ENCODE results near the gene TM9SF4. TPM values are rescaled to one million over a fixed set of nuclear protein-coding genes. Genes with fewer than 3 reads are reported as not detected.

The TM9SF4 gene
- total RNA-seq, 1 donor from 2014 or later, result 76.8 TPM

DNA sequence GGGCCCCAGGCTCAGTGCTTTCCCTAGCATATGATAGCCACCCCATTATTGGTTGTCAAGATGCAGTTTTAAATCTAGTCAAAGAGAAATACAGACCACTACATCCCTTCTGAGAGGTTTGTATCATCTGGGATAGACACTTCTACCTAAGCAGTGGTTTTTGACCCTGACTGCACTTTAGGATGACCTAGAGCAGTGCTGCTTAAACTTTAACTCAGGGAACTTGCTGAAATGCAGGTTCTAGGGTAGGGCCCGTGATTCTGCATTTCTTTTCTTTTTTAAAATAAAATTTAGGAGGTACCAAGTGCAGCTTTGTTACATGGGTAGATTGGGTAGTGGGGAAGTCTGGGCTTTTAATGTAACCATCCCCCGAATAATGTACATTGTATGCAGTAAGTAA, 18.7 kb downstream of the TM9SF4 start:
- Mint-ChIP-seq H3K9me3 (peaks cover 2% of the 10 kb centered on the region), H3K27me3 (ENCODE audit: low read depth) (no peaks in the 10 kb centered on the region), H3K27ac (ENCODE audit: unreplicated experiment) (no peak overlapping the region), H3K36me3 (ENCODE audit: low read depth) (peaks cover 15% of the 10 kb centered on the region), H3K4me3 (no peak overlapping the region), H3K4me1 (peaks cover 9% of the 10 kb centered on the region)
- DNase-seq (ENCODE audit: low read depth, low spot score), result no peak
- TF ChIP-seq, protein P1, sequence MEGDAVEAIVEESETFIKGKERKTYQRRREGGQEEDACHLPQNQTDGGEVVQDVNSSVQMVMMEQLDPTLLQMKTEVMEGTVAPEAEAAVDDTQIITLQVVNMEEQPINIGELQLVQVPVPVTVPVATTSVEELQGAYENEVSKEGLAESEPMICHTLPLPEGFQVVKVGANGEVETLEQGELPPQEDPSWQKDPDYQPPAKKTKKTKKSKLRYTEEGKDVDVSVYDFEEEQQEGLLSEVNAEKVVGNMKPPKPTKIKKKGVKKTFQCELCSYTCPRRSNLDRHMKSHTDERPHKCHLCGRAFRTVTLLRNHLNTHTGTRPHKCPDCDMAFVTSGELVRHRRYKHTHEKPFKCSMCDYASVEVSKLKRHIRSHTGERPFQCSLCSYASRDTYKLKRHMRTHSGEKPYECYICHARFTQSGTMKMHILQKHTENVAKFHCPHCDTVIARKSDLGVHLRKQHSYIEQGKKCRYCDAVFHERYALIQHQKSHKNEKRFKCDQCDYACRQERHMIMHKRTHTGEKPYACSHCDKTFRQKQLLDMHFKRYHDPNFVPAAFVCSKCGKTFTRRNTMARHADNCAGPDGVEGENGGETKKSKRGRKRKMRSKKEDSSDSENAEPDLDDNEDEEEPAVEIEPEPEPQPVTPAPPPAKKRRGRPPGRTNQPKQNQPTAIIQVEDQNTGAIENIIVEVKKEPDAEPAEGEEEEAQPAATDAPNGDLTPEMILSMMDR (conservative IDR thresholded peaks at IDR 0.05), result no peak

DNA sequence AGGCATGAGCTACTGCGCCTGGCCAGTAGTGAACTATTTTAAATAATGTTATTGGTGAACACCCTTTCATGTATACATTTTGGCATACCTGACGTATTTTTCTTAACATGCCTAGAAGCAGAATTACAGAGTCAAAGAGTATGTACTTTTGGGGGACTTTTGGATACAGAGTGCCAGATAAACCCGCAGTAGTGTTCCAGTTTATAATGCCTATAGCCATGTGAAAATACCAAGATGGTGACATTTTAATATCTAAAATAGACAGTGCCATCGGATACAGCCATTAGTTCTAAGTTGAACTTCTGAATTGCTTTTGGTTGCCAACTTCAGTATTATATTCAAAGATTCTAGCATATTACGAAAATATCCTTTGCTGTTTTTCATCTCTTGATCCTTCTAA, 20.3 kb downstream of the TM9SF4 start:
- no peak for DNase-seq (ENCODE audit: low read depth, low spot score)
- H3K36me3 Mint-ChIP-seq (ENCODE audit: low read depth), result peaks cover 7% of the 10 kb centered on the region
- H3K27ac Mint-ChIP-seq (ENCODE audit: unreplicated experiment), result no peak overlapping the region
- no peak overlapping the region for H3K4me3 Mint-ChIP-seq
- no peaks in the 10 kb centered on the region for H3K9me3 Mint-ChIP-seq
- TF ChIP-seq, protein P1 (conservative IDR thresholded peaks at IDR 0.05), result no peak
- no peaks in the 10 kb centered on the region for H3K27me3 Mint-ChIP-seq (ENCODE audit: low read depth)
- peaks cover 9% of the 10 kb centered on the region for H3K4me1 Mint-ChIP-seq

DNA sequence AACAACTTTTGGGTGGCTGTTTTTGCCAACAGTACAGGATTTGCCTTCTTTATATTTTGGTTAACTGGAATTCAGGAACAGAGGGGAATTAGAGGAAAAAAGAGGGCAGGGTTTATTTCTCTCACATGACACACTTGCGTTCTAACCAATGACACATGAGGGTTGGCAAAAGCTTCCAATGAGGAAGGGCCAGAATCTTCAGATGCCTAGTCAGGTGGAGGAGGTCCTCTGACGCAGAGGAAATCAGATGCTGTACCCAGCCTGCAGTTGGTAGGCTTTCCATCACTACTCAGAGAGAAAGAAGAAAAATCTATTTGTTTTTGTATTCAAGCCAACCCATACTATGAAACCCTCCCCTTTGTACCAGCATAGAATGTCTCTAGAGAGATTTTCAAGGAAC, 20.8 kb downstream of the TM9SF4 start:
- DNase-seq (ENCODE audit: low read depth, low spot score), result no peak
- TF ChIP-seq, protein P1 (conservative IDR thresholded peaks at IDR 0.05), result no peak
- H3K27ac Mint-ChIP-seq (ENCODE audit: unreplicated experiment), result no peak overlapping the region
- peaks cover 5% of the 10 kb centered on the region for H3K36me3 Mint-ChIP-seq (ENCODE audit: low read depth)
- H3K4me3 Mint-ChIP-seq, result no peak overlapping the region
- H3K9me3 Mint-ChIP-seq, result no peaks in the 10 kb centered on the region
- peaks cover 9% of the 10 kb centered on the region for H3K4me1 Mint-ChIP-seq
- no peaks in the 10 kb centered on the region for H3K27me3 Mint-ChIP-seq (ENCODE audit: low read depth)

DNA sequence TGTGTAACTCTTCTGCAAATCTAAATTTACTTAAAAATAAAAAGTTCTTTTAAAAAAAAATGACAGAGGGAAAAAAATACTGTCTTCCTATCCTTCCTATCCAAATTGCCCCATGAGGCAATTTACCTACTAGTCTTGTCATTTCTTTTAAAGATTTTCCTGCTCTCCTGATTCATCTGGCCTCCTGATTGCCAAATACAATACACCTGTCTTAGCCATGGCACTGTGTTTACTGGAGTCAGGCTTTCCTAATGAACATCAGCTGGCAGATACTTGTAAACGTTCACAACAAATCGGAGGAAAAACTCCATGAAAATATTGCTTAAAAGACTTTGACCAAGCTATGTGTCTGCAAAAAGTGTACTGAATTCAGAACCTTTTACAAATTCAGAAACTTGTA, 21.5 kb downstream of the TM9SF4 start:
- TF ChIP-seq, protein P1 (conservative IDR thresholded peaks at IDR 0.05), result no peak
- no peak for DNase-seq (ENCODE audit: low read depth, low spot score)
- Mint-ChIP-seq H3K9me3 (no peaks in the 10 kb centered on the region), H3K4me1 (peaks cover 9% of the 10 kb centered on the region), H3K27ac (ENCODE audit: unreplicated experiment) (no peak overlapping the region), H3K4me3 (no peak overlapping the region), H3K27me3 (ENCODE audit: low read depth) (no peaks in the 10 kb centered on the region), H3K36me3 (ENCODE audit: low read depth) (peaks cover 5% of the 10 kb centered on the region)

DNA sequence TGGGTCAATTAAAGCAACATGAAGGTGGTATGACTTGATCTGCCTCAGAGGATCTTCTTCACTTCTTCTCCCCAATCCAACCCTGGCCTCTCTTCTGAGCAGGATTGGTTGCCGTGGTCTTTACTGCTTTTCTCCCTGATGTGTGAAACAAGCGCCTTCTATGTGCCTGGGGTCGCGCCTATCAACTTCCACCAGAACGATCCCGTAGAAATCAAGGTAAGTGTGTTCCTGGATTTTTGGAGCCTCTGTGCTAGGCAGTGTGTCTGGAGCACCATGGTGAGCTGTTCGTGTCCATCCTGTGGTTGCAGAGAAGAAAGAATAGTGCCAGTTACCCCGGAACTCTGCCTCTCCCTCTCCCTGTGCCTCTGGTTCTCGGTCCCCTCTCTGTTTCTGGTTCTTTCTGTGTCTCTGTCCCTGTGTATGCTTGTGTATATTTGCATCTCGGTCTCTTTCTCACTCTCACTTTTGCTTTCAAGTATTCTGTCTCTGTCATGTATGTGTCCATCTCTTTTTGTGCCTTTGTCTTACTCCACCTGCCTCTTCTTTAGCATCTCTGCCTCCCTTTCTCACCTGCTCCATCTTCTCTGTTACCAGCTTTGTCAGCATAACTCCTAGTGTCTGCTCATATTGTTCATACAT, 23.5 kb downstream of the TM9SF4 start:
- Mint-ChIP-seq H3K36me3 (ENCODE audit: low read depth) (no peaks in the 10 kb centered on the region), H3K27ac (ENCODE audit: unreplicated experiment) (no peak overlapping the region), H3K4me1 (peaks cover 4% of the 10 kb centered on the region), H3K27me3 (ENCODE audit: low read depth) (no peaks in the 10 kb centered on the region), H3K9me3 (no peaks in the 10 kb centered on the region), H3K4me3 (no peak overlapping the region)
- no peak for DNase-seq (ENCODE audit: low read depth, low spot score)
- TF ChIP-seq, protein P1 (conservative IDR thresholded peaks at IDR 0.05), result no peak
